WI38 (cell line): ENCODE data around the gene CIC.
A peak's percentile ranks its signal among the peaks of the same experiment; 100 is the strongest.

Source experiments
- H3K4me3 ChIP-seq: 2 replicates; pipeline ENCODE4 v1.5.1; 2011; ENCODE audit warnings: low read depth, mild to moderate bottlenecking, control low read depth, low read length
- TF ChIP-seq, protein P1 (sequence below): IDR thresholded peaks from 2 replicates; pipeline ENCODE4 v1.5.1; 2012; ENCODE audit warnings: low read depth, mild to moderate bottlenecking, control low read depth, low read length

Gene CIC

DNA sequence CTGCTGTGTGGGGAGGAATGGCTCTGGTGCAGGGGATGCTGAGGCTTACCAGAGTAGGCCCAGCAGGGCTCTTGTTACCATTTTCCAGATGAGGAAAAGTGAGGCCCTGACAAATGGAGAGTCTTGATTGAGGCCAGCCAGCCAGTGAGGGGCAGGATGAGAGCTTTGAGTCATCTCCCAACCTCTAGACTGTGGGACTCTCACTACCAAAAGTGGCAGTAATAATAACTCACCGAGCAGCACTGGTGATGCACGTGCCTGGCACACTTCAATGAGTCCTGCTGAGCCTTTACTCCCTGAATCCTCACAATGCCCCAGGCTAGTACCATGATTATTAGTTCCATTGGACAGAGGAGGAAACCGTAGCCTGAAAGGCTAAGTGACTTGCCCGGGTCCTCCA, 7.8 kb downstream of the CIC start:
- TF ChIP-seq, protein P1, sequence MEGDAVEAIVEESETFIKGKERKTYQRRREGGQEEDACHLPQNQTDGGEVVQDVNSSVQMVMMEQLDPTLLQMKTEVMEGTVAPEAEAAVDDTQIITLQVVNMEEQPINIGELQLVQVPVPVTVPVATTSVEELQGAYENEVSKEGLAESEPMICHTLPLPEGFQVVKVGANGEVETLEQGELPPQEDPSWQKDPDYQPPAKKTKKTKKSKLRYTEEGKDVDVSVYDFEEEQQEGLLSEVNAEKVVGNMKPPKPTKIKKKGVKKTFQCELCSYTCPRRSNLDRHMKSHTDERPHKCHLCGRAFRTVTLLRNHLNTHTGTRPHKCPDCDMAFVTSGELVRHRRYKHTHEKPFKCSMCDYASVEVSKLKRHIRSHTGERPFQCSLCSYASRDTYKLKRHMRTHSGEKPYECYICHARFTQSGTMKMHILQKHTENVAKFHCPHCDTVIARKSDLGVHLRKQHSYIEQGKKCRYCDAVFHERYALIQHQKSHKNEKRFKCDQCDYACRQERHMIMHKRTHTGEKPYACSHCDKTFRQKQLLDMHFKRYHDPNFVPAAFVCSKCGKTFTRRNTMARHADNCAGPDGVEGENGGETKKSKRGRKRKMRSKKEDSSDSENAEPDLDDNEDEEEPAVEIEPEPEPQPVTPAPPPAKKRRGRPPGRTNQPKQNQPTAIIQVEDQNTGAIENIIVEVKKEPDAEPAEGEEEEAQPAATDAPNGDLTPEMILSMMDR: no peak
- H3K4me3 ChIP-seq: no peak overlapping the region

DNA sequence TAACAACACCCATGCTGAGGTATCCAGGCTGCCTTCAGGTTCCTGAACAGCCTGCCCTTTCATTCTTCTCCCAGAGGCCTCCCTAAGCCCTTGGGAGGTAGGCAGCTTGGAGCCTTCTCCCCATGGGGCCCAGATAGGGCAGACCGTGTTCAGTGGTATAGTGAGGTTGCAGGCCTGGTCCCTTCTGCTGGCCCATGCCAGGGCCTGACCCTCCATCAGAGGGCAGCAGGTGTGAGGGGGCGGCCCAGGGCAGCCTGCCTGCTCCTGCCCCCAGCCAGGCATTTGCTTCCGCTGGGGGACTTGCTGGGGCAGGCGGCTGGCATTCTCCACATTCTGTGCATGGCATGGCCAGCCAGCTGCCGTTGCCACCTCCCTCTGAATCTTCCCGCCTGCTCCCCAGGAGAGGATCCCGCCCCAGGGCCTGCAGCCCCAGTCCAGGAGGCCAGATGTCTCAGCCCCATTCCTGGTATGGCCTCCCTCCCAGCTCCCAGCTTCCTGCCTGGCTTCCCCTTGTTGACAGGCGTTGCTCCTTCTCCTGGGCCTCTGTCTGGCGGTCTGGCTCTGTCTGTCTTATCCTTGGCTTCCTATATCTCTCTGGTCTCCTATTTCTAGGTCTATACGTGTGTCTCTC, 8.9 kb downstream of the CIC start:
- no peak overlapping the region for H3K4me3 ChIP-seq
- TF ChIP-seq, protein P1: no peak

DNA sequence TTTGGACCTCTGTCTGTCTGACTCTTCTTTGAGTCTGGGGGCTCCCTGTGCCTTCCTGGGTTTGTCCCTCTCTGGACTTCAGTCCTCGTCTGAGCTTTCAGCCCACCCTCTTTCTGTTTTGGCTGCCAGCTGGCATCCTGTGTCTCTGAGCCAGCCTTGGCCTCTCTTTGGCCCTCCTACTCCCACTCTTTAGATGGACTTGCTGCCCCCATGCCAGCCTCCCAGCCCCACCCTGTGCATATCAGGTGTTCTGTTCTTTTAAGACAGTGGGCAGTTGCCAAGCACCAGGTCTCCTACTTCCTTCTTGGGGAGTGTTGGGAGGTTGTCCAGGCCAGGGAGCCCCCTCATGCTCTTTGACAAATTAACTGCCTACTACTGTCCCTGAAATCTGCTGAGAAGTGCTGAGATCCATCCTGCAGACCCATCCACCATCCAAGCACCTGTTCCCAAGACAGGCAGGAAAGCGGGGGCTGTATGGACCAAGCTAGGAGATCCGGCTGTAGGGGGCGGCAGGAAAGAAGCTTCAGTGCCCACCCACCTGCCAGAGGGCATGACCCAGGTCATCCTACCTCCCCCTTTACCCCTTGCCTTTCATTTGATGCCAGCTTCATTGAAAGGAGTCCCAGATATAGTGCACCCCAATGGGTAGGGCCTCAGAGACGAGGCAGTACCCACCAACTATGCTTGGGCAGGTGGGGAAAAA, 9.6 kb downstream of the CIC start:
- no peak overlapping the region for H3K4me3 ChIP-seq
- TF ChIP-seq, protein P1: no peak

DNA sequence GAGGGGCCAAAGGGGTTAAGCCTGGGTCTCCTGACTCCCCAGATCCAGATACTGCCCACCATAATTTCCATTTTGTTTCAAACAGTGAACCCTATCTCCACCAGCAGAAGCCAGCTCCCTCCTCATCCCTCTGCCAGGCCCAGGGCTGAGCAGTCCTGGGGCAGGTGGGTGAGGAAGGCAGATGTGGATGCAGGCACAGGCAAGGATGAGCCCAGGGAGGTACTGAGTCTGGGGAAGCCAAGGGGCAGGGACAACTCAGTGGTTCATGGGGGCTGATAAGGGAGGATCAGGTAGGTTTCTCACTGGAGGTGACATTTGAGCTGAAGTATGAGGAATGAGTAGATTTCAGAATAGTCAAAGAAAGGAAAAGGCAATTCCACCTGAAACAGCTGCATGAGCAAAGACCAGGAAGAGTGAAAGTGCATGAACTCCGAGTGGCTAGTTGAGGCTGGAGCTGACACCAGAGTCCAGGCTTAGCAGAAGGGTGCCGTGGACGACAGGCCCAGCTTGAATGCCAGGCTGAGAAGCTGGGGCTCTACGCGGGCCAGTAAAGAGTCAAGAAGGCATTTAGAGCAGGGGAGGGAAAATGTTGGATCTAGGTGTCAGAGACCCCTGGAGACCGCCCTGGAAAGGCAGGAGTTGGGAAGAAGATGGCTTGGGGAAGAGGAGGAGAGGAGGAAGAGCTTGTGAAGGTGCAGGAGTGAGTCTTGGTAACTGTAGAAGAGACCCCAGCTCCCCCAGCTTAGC, 10.3 kb downstream of the CIC start:
- H3K4me3 ChIP-seq: peak overlapping the region; percentile 75
- TF ChIP-seq, protein P1: no peak

DNA sequence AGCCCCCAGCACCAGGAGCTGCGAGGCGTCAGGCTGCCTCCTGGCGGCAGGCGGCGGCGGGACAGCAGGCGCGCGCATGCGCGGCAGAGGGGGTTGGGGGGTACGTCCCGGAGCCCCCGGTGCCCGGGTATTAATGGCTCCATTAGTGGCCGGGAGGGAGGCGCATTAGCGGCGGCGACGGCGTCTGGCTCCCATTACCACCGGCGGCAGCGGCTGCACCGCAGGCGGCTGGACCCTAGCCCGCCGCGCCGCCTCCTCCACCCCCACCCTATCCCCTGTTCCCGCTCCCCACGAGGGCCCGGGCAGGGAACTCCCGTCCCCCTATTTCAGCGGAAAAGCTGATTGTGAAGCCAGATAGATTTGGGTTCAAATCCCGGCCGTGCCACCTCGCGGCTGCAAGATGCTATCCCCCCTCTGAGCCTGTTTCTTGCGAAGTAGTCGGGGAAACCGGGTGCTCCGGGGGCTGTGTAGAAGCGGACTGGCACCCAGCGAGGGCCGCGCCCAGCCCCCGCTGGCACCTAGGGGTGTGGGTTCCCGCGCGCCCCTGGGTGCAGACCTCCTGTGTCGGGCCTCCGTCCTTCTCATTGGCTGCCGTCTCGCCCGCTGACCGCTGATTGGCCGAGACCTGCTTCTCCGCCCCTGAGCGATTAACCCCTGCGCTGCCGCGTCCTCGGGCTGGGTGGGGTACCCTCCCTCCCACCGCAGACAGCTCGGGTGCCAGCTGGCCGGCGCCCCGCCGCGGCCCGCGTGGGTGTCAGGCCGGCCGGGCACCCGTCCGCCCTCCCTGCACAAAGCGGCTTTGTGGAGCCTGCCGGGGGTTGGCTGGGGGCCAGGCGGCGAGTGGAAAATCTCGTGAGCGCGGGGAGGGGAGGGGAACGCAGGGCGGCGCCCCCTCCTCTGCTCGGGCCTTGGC, 11.1 kb downstream of the CIC start:
- peak overlapping the region; percentile 75 for H3K4me3 ChIP-seq
- TF ChIP-seq, protein P1: peak; percentile 94

DNA sequence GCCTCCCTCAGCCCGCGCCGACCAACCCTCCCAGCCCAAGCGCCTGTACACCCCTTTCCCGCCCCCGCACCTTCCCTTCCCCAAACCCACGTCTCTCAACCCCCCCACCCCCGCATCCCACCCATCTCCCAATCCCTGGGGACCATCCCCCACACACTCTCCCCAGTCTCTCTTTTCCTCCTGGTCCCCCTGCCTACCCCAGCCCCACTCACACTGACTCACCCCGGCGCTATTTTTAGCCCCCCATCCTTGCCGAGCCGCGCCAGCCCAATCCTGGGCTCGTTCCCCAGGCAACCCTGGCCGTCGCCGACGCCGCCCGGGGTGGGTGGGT, 11.7 kb downstream of the CIC start:
- H3K4me3 ChIP-seq: peak overlapping the region; percentile 75
- TF ChIP-seq, protein P1: no peak
